A549 (cell line): ENCODE data around the gene RASSF4.

ENCODE experiments used
- RFX5 ChIP-seq: fragments of 450-650 bp; IDR thresholded peaks from 2 replicates; pipeline ENCODE4 v1.7.1; 2014; ENCODE audit warnings: antibody characterized with exemption, mild to moderate bottlenecking, moderate library complexity
- TF ChIP-seq, protein P1 (sequence below): fragments of 200-600 bp; sonication (generic); IDR thresholded peaks from 2 replicates; pipeline ENCODE4 v1.6.1; 2016; ENCODE audit warnings: antibody characterized with exemption, mild to moderate bottlenecking, moderate library complexity
- TF ChIP-seq, protein P2 (sequence below): fragments of >200 bp; sonication (Bioruptor Twin); formaldehyde crosslinking; IDR thresholded peaks from 3 replicates; pipeline ENCODE4 v1.5.1; 2016

DNA sequence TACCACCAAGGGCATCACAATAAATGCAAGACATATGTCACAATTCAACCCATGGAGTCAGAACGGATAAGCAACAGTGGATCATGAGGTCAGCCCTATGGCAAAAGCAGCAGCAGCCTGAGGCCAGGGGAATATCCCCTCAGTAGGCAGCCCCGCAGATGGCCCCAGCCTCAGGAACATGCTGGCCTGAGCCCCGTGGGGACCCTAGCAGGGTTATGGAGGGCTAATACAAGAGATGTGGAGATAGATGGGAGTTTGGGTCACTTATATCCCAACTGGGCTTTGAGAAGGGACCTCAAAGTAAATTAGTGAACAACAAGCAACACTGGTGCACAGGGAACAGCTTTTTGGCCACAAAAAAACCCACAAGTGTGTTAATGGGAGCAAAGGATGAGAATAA, 39.4 kb upstream of the RASSF4 start:
- TF ChIP-seq RFX5 = no peak
- TF ChIP-seq, protein P1, sequence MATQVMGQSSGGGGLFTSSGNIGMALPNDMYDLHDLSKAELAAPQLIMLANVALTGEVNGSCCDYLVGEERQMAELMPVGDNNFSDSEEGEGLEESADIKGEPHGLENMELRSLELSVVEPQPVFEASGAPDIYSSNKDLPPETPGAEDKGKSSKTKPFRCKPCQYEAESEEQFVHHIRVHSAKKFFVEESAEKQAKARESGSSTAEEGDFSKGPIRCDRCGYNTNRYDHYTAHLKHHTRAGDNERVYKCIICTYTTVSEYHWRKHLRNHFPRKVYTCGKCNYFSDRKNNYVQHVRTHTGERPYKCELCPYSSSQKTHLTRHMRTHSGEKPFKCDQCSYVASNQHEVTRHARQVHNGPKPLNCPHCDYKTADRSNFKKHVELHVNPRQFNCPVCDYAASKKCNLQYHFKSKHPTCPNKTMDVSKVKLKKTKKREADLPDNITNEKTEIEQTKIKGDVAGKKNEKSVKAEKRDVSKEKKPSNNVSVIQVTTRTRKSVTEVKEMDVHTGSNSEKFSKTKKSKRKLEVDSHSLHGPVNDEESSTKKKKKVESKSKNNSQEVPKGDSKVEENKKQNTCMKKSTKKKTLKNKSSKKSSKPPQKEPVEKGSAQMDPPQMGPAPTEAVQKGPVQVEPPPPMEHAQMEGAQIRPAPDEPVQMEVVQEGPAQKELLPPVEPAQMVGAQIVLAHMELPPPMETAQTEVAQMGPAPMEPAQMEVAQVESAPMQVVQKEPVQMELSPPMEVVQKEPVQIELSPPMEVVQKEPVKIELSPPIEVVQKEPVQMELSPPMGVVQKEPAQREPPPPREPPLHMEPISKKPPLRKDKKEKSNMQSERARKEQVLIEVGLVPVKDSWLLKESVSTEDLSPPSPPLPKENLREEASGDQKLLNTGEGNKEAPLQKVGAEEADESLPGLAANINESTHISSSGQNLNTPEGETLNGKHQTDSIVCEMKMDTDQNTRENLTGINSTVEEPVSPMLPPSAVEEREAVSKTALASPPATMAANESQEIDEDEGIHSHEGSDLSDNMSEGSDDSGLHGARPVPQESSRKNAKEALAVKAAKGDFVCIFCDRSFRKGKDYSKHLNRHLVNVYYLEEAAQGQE = no peak
- TF ChIP-seq, protein P2, sequence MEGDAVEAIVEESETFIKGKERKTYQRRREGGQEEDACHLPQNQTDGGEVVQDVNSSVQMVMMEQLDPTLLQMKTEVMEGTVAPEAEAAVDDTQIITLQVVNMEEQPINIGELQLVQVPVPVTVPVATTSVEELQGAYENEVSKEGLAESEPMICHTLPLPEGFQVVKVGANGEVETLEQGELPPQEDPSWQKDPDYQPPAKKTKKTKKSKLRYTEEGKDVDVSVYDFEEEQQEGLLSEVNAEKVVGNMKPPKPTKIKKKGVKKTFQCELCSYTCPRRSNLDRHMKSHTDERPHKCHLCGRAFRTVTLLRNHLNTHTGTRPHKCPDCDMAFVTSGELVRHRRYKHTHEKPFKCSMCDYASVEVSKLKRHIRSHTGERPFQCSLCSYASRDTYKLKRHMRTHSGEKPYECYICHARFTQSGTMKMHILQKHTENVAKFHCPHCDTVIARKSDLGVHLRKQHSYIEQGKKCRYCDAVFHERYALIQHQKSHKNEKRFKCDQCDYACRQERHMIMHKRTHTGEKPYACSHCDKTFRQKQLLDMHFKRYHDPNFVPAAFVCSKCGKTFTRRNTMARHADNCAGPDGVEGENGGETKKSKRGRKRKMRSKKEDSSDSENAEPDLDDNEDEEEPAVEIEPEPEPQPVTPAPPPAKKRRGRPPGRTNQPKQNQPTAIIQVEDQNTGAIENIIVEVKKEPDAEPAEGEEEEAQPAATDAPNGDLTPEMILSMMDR = no peak
